ENCODE data around the gene HTN1.

DNA sequence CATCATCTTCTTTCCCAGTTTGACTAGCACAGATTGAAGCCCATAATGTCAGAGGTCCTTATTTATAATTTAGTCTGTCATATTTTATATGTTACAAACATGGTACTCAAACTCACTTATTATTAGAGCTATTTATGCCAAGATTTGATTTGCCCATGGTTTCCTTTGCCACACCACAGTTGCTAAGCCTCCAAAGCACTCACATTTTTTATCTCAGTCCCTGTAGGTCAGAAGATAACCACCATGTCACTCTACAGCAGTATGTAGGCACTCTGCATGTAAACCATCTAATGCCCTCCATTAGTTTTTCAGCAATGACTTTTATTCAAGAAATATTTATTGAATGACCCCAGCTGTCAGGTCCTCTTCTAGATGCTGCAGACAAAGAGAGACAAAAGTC is 47.7 kb upstream of the HTN1 start:
- TF ChIP-seq, protein P1, sequence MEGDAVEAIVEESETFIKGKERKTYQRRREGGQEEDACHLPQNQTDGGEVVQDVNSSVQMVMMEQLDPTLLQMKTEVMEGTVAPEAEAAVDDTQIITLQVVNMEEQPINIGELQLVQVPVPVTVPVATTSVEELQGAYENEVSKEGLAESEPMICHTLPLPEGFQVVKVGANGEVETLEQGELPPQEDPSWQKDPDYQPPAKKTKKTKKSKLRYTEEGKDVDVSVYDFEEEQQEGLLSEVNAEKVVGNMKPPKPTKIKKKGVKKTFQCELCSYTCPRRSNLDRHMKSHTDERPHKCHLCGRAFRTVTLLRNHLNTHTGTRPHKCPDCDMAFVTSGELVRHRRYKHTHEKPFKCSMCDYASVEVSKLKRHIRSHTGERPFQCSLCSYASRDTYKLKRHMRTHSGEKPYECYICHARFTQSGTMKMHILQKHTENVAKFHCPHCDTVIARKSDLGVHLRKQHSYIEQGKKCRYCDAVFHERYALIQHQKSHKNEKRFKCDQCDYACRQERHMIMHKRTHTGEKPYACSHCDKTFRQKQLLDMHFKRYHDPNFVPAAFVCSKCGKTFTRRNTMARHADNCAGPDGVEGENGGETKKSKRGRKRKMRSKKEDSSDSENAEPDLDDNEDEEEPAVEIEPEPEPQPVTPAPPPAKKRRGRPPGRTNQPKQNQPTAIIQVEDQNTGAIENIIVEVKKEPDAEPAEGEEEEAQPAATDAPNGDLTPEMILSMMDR (optimal IDR thresholded peaks at IDR 0.05 in 1 of 3, IDR thresholded peaks at IDR 0.05 in 1 of 3, conservative IDR thresholded peaks at IDR 0.05 in 1 of 3; ENCODE audit: extremely low read depth in 1 of 3, insufficient read depth in 2 of 3, low read length in 3 of 3): no peak
- no peak for TF ChIP-seq EZH2 (IDR thresholded peaks at IDR 0.05; ENCODE audit: low read length)

All from keratinocyte (primary cell).